NOMO-1 treated with dmso at 0.1 percent for 144 hours (cell line): Measurements from ENCODE around the gene BTBD16.

Source experiments
- DNase-seq: peaks from one replicate; lab custom pipeline; 2025; ENCODE audit not compliant: unreplicated experiment; lab: John Stamatoyannopoulos, UW

BTBD16 gene

DNA sequence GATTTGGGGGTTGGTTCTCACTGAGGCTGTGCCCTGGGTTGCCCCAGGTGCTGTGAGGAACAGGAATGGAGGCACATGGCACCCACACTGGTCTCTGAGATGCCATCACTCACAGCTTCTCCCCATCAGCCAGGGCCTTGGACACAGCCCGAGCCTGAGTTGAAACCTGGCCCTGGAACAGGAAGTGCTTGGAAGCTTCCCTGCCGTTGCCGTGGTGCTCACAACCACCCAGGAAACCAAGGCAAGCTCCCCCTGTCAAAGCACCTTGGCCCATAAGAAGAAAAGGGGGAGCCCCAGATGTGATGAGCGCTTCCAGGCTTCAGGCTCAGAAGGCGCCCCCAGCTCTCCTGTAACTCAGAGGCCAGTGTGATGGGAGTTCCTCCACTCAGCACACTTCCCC is at the start of gene BTBD16:
BTBD16 (plus strand) TSS at position 221 of the 400 bp plus-strand sequence. CDS start 3,786 bp downstream, outside the sequence.
- no peak for DNase-seq

DNA sequence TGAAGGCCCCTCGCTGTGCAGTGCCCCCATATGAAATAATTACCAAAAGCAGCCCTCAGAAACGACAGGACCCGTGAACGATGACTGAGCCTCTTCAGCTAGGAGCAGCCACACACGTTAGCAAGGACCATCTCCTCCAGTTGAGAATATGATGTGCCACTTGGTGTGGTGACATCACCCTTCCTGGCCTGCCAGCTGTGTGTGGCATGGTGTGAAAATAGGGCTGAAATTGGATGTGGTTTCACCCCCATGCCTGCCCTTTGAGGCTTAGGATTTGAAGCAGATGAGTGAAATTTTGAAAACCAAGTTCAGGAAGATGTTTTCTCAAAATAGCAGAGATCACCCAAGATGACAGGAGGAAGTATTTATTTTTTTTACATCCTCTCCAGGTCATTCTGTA is 49.1 kb upstream of the BTBD16 start:
- no peak for DNase-seq

DNA sequence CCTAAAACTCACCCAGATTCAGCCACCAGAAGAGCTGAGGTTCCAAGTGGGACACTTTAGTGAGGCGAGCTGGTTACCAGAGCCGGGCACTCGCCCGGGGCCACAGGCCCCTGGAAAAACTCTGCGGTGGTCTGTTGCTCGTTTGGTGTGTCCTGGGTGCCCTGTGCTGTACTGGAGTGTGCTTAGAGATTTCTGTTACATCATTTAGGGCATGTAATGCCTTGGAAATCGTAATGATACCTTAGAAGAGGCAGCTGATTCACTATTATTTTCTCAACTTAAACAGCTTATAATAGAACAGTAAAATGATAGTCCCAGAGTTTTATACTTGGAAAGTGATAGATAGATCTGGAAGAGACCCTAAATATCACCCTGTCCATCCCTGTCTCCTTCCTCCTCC is 48.5 kb upstream of the BTBD16 start:
- DNase-seq = no peak

DNA sequence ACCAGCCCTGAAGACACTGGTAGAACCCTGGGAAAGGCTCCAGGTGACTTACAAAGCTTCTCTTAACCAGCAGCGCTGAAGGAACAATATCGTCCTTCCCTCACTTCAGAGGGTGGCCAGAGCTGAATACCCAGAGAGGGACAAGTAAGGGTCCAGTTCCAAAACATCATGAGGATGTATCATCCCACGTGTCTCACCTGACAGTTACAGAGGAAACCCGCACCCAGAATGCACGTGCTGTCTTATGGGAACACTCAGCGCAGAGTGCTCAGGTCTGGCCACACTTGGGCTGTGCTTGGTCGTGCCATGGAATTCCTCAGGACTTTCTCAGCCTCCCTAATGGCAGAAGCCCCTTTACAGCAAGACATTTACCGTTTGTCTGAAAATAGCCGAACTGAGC is 46.9 kb upstream of the BTBD16 start:
- DNase-seq = no peak

DNA sequence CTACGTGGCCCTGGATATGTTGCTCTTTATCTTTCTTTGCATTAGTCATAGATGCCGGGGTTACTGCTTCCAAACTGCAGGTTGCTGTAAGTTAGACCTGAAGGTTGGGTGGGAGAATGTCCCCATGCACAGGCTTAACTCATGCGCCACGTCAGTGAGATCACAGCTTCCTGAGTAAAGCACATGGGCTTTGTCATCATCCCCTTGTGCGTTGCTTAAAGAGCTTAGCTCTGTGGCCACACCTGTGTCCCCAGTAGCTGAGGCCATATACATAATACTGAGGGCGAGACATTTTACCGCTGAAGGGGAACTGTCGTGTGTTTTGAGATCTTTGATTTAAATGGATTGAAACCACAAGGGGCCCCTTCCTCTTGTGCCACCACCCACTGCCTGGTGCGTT is 45.8 kb upstream of the BTBD16 start:
- DNase-seq = peak; percentile 8

DNA sequence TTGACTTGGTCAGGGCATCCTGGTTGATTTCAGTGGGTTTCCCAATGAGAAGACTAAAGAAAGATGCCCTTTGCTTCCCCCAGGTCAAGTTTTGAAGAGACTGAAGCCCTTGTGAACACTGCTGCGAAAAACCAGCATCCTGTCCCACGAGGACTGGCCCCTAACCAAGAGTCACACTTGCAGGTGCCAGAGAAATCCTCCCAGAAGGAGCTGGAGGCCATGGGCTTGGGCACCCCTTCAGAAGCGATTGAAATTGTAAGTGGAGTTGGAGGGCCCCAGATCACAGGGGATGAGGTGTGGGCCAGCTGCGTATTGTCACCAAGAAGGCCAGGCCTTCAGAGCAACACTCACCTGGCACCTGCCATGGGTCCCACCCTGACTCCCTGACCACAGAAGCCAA is 43.3 kb upstream of the BTBD16 start:
- DNase-seq = no peak

DNA sequence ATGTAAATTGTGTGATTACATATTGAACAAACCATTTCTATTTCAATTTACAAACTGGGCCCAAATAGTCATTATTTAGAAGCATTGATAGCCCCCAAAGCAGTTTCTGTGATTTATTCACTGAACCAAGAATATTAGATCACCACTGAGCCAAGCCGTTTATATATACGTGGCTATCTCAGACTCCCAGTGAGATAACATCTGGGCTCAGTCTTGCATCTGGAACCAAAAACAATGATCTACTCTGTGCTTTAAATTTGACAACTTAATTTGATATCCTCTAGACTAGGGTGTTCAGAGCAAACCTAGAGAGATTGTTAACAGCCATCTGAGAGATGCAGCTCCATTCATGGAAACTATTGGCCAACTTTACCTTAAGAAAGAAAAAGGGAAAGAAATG is 41.4 kb upstream of the BTBD16 start:
- no peak for DNase-seq

DNA sequence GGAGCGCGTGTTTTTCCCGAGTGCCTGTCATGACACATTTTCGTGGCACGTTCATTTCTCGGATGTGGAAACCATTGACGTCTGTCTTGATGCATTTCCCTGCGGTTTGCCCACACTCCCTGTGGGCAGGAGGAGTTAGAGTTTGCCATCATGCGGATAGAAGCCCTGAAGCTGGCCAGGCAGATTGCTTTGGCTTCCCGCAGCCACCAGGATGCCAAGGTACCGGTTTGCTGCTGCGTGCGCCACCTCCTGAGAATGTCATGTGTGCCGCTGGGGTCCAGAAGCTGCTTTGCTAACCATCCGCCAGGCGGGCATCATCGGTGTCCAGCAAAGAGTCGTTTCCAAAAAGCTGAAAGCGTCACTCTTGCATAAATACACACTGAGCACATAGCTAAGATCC is 40.9 kb upstream of the BTBD16 start:
- DNase-seq = no peak

DNA sequence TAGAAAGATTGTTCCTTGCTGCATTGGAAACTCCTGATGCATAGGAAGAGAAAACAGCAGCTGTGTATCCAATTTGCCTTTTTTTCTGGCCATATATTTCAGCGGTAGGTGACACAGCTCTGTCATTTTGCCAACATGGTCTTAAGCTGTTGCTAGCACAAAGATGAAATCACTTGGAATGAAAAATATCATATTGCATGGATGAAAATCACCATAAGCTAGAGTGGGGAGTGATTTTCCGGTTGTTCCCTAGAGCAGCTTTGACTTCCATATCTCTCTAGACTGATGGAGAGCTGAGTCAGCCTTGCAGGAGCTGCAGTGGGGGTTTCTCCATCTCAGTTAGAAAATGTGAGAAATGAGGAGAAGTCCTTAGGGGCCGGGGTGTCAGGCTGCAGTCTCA is 38.3 kb upstream of the BTBD16 start:
- DNase-seq = no peak

DNA sequence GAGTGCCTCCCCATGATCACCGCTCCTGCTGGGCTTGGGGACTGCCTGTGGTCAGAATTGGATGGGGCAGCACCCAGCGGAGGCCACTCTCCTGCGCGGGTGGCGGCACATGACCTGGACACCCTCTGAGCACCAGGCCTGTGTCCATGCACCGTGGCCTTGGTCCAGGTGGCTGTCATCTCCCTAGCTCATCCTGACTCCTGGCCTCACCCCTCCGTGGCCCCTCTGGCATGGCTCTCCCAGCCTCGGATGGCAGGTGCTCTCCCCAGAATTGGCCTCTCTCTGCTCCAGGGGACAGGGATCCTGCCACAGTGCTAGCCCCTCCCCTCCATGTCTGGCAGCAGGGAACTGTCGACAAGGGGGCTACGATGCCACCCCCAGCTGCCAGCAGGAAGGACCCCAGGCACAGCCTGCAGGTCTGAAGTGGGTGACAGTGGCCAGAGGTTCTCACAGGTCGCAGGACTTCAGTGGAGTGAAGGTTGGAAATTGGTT is 37.2 kb upstream of the BTBD16 start:
- DNase-seq = no peak

DNA sequence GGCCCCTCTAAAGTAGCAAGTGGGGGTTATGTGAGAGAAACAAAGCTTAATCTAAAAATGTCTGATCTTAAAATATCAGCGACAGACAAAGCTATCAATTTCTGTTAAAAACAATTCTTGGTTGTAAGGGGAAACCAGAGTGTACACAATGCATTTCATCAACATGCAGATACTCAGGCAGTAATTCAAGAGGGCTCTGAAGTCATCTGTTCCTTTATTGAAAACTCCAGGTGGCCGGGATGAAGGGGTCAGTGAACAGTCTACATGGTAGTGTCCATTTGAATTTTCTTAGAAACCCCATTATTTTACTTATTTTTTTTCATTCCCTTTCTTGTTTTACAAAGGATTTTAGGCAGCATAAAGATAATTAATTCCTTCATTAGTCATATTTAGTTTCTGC is 36.7 kb upstream of the BTBD16 start:
- DNase-seq = no peak

DNA sequence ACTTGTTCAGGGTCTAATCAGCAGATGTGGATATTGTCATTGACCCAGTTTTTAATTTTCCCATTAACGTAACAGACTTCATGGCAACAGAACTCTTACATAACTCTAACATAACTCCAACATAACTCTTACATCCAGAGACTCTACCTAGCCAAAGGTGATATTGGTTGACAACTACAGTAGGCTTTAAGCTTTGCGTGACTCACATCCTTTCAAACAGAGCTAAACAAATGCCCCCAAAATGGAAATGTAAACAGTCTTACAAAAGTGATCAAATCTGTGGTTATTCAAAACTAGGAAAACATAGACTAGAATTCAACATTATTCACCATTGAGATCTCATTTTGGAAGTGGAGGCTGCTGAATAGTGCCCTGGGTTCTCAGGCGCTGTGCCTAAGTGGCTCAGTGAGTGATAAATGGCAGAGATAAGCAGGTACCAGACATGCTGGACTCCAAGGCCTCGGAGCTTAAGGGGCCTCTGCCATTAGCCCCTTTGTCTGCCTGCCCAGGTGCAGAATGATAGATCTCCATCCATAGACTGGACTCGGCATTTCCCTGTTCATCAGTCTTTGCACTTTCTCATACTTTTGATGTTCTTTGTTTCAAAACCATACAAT is 34.3 kb upstream of the BTBD16 start:
- DNase-seq = no peak

DNA sequence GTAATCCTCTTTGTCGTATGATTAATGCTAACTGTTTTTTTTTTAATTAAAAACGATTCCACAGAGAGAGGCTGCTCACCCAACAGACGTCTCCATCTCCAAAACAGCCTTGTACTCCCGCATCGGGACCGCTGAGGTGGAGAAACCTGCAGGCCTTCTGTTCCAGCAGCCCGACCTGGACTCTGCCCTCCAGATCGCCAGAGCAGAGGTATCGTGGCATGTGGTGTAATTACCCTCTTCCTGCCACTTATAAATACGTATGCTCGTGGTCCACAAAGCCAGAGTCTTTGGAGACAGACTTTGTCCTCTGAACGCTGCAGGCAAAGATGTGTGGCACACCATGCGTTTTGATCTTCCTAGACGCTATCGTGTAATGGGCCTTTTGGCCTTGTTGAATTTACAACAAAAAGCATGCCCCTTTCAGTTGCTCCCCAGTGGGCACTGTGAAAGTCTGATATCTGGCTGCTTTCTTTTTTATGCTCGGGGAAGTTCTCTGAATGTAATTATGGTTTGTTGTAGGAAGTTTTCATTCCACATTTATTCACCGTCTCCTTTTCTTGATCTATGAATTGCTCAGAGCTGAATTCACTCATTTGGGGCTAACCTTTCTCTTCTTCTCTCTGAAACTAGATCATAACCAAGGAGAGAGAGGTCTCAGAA is 33.6 kb upstream of the BTBD16 start:
- no peak for DNase-seq

DNA sequence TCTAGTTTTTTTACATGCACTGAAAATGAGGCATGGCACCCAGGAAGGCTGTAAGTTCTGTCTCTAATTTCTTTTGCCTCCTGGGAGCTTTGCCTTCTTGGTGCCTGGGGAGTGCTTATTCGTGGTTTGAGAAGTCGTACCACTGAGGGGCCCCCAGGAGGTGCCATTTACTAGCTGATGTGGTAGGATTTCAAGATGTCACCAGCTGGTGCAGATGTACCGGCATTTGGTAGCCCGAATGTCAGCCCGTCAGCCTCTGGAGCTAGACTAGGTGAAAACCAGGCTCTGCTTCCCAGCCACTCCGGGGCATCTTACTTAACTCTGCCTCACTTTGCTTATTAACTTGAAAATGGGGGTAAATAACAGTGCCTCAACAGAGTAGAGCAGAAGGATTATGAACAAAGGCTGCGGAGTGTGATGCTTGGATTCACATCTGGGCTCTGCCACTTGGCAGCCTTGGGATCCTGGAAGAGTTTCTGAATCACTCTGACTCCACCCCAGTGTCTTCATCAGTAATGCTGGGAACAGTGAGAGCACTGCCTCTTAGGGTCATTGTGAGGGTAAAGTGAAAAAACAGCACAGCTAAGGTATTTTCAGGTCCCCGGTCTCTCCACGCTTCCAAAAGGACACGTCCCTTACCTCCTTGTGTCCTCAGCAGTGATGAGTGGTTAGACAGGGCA is 31.4 kb upstream of the BTBD16 start:
- no peak for DNase-seq

DNA sequence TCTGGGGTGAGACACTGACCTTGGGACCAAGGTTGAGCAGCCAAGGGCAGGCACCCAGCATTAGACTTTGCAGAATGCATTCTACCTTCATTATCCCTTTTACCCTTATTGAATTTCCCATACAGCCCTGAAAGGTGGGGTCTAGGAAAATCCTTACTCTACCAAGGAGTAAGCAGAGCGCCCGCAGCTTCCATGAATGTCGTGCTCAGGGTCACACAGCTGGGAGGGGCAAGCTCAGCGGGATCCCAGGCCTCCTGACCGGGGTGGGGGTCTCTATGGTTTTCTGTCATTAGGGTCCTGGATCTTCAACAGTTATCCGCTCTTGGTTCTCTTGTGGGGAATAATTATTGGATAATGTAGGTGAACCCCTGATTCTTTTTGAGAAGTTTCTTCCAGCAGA is 30.7 kb upstream of the BTBD16 start:
- no peak for DNase-seq

DNA sequence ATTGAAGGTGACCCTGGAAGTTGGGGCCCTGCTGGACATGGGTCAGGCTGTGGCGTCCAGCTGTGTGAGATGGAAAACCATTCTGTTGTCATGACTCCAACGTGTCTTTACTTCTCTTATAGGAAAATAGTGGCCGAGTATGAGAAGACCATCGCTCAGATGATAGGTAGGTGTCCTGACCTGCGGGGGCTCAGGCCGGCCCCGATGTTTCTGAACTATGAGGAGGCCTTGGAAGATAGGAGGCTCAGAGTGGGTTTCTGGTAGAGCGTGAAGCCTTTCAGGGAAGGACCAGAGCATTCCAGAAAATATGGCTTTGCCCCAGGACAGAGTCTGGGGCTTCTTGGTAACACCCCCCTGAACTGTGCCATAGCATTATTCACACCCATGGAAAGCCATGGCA is 29.3 kb upstream of the BTBD16 start:
- no peak for DNase-seq

DNA sequence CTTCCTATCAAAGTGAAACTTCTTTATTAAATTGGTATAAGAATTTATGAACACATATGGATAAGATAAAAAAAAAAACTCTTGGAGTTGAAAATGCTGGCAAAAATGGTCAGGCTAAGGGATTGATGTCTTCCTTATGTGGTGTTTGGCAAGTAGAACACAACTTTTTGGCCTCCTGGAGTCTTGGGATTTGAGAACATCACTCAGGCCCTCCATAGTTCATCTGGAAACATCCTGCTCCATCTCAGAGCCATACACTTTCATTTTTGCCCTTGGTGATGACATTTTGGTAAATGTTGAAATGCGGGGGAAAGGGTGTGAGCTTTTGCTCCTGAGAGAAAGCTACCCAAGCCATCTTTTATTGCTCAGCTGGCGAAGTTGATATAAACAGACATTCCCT is 27.5 kb upstream of the BTBD16 start:
- DNase-seq = no peak

DNA sequence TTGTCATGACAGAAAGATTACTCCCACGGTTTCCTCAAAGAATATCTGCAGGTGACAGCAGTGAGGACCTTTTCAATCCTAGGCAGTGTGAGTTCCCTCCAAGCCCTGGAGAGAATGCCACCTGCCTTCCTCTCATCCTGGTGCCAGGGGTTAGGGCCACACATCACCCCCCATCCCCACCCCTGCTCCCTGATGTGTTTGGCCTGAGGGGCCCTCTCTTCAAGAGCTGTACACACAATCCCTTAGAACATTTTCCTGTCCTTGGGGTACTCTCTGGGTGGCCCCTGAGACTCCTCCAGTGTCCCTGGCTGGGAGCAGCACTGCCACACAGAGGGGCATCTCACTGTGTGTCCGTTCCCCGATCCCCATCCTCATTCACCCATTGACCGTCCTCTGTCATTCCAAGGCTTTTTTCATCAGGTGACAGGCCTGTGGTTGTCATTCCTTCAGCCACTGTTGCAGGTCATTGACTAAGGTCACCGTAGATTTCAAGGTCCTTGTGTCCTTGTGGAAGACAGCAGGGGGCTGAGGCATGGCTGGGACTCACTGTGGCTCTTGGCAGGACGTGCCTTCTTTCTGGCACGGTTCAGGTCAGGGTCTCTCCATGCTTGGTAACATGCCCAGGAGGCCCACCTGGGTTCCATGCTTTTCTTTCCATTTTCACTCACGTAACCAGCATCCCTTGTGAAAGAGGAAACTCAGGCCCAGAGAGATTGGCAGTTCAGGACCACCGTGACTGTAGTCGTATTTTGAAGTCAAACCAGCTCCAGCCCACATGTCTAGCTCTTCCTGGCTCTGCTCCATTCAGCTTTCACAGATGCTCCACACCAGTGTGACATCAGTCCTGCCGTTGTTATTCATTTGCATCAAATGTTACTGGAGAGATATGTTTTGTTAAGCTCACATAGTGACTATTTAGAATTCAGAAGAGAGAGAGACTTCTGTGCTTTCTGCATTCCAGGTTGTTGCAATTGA is 26.8 kb upstream of the BTBD16 start:
- DNase-seq = no peak

DNA sequence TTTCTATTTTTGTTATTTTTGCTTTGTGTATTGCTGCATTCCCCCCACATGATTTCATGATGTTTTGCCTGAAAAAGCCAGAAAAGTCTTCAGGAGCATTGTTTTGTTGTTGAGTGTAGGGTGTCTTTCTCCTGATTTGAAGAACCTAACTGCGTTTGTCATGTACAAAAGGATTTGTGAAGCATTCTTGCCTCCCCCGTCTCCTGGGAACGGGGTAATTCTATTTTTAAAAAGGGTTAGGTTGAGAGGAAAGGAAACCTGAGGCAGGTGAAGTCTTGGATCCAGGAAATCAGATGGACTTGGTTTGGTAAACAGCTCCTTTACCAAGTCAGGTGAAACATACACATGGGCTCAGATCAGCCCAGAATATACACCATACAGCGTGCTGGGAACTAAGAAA is 26.0 kb upstream of the BTBD16 start:
- DNase-seq = no peak

DNA sequence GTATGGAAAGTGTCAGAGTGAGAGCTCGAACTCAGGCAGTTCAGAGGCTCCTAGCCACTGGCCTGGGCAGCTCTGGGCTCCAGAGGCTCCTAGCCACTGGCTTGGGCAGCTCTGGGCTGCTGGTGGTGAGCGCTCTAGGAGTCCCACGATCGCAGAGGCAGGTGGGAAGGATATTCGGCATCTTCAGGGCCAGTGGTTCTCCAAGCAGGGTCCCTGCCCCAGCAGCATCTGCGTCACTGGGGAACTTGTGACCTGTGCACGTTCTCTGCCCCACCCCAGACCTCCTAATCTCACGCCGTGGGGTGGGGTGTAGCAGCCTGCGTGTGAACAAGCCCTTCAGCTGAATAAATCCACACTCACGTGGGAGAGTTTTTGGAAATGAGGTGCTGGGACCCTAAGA is 25.2 kb upstream of the BTBD16 start:
- DNase-seq = no peak

DNA sequence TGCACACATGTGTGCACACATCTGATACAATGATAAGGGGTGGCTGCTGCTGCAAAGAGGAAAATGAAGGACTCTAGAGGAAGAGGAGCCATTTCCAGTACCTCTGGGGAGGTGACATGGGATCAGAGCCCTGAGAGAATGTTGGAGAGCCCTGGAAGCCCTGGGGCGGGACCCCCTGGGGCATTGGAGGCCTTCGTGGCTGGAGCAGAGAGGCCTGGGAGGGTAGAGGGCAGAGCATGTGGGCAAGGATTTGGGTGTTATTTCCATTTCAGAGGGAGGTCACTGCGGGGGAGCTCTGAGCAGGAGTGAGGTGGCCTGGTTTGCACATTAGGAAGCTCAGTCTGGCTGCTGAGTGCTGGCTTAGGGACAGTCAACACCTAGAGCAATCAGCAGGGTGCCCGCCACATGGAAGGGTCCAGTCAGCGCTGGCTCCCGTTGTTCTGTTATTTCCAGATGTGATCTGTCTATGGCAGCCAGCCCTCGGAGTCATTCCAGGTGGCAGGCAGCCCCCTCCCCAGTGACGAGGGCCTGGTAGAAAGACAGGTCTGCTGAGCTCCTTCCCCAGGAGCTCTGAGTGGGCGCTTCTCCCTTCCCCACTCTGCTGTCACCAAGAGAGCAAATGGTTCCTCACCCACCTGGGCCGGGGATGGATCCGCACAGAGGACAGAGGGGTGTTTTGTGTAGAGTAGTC is 24.1 kb upstream of the BTBD16 start:
- no peak for DNase-seq
